ENCODE data around the gene STYXL1.
A peak's percentile ranks its signal among the peaks of the same experiment; 100 is the strongest.

STYXL1 gene

DNA sequence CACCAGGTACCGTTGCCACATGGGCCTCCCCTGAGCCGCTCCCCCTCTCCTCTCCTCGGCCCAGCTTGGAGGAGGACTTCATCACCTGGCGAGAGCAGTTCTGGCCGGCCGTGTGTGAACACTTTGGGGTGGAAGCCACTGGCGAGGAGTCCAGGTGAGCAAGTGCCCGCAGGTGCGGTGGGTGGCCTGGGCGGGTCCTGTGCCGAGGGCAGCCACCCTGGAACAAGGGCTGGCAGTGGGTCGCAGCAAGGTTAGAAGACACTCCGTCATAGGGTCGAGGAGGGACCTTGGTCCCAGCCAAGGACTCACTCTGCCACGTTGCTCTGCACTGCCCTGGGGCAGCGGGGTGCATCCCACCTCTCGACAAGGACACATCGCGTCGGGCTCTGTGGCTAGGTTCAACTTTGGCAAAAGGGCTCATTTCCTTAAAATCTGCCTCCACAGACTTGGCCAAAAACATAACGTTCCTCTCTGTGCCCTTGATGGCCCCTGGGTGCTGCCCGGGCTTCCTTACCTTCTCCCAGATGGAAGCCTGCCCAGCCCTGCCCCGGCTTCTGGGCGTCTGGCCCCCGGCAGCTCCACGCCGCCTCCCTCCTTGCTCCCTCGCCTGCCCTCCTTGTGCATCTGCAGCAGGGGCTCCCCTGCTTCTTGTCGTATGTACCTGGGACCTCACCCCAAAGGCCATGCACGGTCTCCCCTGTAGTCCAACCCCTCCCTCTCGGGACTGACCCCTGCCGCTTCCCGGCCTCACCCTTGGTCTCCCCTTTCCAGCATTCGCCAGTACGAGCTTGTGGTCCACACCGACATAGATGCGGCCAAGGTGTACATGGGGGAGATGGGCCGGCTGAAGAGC lies 66.1 kb downstream of the STYXL1 start:
- no peaks in the 10 kb centered on the region for H3K36me3 Mint-ChIP-seq (ENCODE audit: insufficient read depth)
- no peak for ATAC-seq (replicated peaks)

DNA sequence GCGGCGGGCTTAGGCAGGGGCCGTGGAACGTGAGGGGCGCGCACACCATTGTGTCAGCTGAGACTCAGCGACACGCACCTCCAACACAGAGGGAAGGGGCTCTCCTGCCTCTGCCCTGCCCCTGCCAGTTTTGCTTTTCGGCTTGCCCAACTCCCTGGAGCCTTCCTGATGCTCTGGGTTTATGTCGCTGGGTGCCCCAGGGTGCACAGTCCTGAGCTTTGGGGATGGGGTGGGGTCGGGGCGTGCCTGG lies 66.7 kb downstream of the STYXL1 start:
- Mint-ChIP-seq H3K27ac (no peak overlapping the region), H3K4me1 (ENCODE audit: low read depth in 2 of 2) (no peaks in the 10 kb centered on the region), H3K4me3 (no peak overlapping the region), H3K27me3 (no peaks in the 10 kb centered on the region), H3K36me3 (ENCODE audit: insufficient read depth) (peaks cover 4% of the 10 kb centered on the region), H3K9me3 (no peaks in the 10 kb centered on the region)
- no peak for ATAC-seq (replicated peaks)
- DNase-seq = no peak

More for the DNA sequence above, 66.1 kb downstream of the STYXL1 start:
- H3K4me3 Mint-ChIP-seq = no peak overlapping the region
- H3K27ac Mint-ChIP-seq = peak overlapping the region; percentile 73 to 84
- no peak for DNase-seq
- no peaks in the 10 kb centered on the region for H3K4me1 Mint-ChIP-seq (ENCODE audit: low read depth in 2 of 2)
- H3K9me3 Mint-ChIP-seq = no peaks in the 10 kb centered on the region
- H3K27me3 Mint-ChIP-seq = no peaks in the 10 kb centered on the region

DNA sequence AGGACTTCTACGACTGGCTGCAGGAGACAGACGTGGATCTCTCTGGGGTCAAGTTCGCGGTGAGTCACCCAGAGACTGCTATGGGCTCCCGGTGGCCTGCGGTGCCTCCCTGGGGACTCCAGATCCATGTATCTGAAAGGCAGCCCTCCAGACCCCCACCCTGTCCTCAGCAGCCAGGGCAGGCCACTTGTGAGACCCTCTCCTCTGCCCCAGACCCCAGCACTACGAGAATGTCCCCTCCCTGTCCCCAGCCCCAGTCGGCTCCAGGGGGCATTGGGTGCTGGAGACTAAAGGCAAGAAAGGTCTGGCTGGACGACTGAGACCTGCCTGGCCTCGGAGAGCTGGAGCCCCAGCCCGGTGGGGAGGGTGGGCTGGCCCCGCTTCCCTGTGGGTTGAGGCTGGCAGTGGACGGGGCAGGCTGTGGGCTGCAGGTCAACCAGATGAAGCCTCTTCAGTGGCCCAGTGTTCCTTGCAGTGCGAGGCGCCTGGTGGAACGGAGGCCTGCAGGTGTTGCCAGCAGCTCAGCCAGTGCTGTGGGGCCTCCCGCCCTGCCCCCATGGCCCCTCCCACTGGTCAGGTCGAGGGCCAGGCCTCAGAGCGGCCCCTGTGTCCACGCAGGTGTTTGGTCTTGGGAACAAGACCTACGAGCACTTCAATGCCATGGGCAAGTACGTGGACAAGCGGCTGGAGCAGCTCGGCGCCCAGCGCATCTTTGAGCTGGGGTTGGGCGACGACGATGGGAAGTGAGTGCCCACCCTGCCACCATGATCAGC lies 67.2 kb downstream of the STYXL1 start:
- ATAC-seq (replicated peaks) = no peak
- Mint-ChIP-seq H3K9me3 (no peaks in the 10 kb centered on the region), H3K27ac (peak overlapping the region; percentile 28 to 44), H3K4me1 (ENCODE audit: low read depth in 2 of 2) (no peaks in the 10 kb centered on the region), H3K4me3 (no peak overlapping the region), H3K36me3 (ENCODE audit: insufficient read depth) (peaks cover 6% of the 10 kb centered on the region), H3K27me3 (no peaks in the 10 kb centered on the region)
- DNase-seq = no peak

DNA sequence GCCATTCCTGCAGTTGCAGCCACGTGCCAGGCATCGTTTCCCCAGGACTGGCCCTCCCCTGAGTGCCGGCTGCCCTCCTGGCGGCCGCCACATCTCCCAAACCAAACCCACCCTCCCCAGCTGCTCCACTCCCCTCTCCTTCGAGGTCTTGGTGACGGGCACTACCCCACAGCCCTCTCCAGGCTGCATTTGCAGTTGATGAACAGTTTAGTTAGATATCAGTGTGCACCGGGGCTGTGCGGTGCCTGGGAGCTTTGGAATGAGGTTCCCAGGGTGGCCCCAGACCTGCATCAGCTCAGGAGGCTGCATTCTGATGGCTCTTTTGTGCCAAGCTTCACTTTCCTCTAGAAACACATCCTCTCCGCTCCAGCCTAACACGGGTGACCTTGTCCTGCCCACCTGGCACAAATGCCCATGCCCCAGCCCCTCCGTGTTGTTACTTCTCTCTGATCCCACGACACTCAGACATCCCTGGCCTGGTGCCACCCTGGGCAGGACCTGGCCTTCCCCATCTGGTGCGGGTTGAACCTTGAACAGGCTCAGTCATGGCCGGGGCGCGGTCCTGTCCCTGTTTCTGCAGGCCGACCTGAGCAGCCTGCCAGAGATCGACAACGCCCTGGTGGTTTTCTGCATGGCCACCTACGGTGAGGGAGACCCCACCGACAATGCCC lies 67.9 kb downstream of the STYXL1 start:
- DNase-seq = no peak
- Mint-ChIP-seq H3K27me3 (no peaks in the 10 kb centered on the region), H3K4me1 (ENCODE audit: low read depth in 2 of 2) (no peaks in the 10 kb centered on the region), H3K27ac (peak overlapping the region; percentile 28 to 44), H3K36me3 (ENCODE audit: insufficient read depth) (peaks cover 6% of the 10 kb centered on the region), H3K9me3 (no peaks in the 10 kb centered on the region), H3K4me3 (no peak overlapping the region)
- no peak for ATAC-seq (replicated peaks)

DNA sequence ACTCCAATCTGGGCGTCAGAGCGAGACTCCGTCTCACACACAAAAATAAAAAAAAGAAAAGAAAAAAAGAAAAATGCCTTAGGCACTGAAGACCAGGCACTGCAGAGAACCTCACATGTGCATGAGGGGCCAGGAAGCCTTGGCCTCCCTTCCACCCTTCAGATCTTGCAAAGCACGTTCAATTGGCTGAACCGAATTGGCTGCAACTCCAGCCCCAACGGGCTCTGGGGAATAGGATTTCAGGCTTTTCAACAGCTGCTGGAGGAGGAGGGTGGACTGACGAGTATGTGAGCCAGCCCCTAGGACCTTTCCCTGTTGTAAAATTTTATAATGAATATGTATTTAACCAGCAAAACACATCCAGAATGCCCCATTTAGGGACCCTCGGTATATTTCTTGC lies 70.1 kb downstream of the STYXL1 start:
- H3K36me3 Mint-ChIP-seq (ENCODE audit: insufficient read depth) = peaks cover 19% of the 10 kb centered on the region
- H3K4me1 Mint-ChIP-seq (ENCODE audit: low read depth in 2 of 2) = no peaks in the 10 kb centered on the region

DNA sequence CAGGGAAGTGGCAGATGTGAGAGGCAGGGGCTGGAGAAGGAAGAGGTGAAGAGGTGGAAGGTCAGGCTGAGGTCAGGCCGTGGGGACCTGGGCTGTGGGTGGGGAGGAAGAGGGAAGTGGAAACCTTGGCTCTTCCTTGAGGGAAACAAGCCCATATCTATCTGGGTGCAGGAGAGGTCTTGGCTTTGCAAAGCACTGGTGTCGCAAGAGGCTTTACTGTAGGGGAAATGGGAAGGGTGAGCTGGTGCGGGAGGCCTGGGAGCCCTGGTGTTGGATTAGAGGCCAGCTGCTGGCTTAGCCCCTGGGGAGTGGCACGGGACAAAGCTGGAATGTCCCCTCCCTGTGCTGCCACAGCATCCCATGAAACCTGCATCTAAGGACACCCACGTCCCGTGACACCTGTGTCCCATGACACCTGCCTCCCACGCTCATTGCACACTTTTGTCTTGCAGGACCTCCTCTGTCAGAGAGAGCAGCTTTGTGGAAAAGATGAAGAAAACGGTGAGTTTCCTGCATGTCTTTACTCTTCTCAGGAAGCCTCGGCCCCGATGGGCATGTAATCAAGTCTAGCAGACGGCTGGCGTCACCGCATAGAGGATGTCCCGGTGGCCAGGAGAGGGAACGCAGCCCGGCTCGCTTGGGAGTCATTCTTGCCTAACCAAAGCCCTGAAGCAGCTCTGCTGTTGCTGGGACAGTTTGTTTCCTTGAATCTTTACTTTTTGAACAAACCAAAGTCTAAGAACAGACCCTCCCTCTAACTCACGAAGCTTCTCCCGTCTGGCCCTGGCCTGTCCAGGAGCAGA lies 75.6 kb downstream of the STYXL1 start:
- no peak overlapping the region for H3K27ac Mint-ChIP-seq
- H3K4me1 Mint-ChIP-seq (ENCODE audit: low read depth in 2 of 2) = peaks cover 0 to 3% of the 10 kb centered on the region in 2 donors
- no peaks in the 10 kb centered on the region for H3K27me3 Mint-ChIP-seq
- H3K9me3 Mint-ChIP-seq = no peaks in the 10 kb centered on the region
- DNase-seq (no peak), ATAC-seq (replicated peaks) (no peak)
- no peak overlapping the region for H3K4me3 Mint-ChIP-seq
- peaks cover 28% of the 10 kb centered on the region for H3K36me3 Mint-ChIP-seq (ENCODE audit: insufficient read depth)

More for the DNA sequence above, 70.1 kb downstream of the STYXL1 start:
- Mint-ChIP-seq H3K27ac (no peak overlapping the region), H3K4me3 (no peak overlapping the region), H3K27me3 (no peaks in the 10 kb centered on the region), H3K9me3 (no peaks in the 10 kb centered on the region)
- ATAC-seq (replicated peaks) = no peak
- DNase-seq = no peak

DNA sequence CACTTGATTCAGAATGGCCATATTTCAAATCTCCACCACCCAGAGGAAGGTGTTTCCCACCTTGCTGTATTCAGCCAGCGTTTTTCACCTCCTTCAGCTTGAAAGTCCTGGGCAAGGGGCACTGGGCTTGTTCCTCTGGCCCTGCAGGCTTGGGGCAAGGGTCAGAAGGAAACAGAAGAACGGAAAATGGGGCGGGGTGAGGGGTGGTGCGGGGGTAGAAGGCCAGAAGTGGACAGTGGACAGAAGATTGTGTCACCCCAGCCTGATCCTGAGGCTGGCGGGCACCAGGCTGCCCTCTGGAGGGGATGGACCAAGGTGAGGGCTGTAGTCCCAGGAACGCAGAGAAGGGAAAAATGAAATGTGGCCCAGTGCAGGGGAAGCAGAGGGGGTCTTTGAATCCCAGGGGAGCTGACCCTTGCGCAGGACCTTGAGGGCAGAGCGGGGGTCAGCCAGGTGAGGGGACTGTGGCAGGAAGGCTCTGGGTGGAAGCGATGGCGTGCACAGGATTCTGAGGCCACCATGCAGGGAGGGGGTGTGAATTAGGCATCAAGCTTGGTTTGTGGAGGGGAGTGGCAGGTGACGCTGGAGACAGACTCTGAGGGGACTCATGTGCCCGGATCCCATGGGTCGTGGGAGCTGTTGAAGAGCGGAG lies 76.4 kb downstream of the STYXL1 start:
- Mint-ChIP-seq H3K9me3 (no peaks in the 10 kb centered on the region), H3K4me1 (ENCODE audit: low read depth in 2 of 2) (peaks cover 0 to 3% of the 10 kb centered on the region in 2 donors), H3K36me3 (ENCODE audit: insufficient read depth) (peaks cover 27% of the 10 kb centered on the region), H3K27me3 (no peaks in the 10 kb centered on the region), H3K4me3 (no peak overlapping the region), H3K27ac (no peak overlapping the region)
- ATAC-seq (replicated peaks) = no peak
- no peak for DNase-seq

DNA sequence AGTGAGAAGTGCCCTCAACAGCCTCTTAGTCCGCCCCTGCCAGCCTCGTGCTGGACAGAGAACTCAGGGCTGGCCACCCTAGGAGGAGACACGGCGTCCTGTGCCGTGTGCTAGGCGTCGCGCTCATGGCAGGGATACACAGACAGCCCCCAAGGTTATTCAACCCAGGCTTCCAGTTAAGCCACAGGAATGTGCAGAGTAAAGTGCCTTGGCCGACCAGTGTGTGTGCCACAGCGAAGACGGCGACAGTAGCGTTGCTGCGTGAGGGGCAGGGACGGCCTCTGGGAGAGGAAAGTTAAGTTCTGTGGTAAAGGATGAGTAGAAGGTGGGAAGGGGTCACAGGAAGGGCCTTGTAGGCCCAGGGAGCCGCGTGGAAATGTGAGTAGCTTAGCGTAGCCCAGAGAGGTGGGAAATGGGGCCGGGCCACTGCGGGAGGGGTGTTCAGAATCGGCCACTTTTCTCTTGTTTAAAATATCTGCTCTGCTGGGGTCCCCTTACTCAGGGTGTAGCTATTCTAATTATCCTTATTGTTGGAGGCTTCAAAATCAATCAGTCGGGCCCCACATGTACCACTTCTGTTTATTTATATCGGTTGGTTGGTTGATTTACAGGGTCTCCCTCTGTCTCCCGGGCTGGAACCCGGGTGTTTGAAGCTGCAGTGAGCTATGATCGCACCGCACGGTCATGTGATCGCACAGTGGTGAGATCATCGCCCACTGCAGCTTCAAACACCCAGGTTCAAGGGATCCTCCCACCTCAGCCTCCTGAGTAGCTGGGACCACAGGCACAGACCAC lies 77.9 kb downstream of the STYXL1 start:
- peaks cover 22% of the 10 kb centered on the region for H3K36me3 Mint-ChIP-seq (ENCODE audit: insufficient read depth)
- no peaks in the 10 kb centered on the region for H3K9me3 Mint-ChIP-seq
- peak overlapping the region in 1 of 2 donors; percentile 64 for H3K27ac Mint-ChIP-seq
- peaks cover 0 to 3% of the 10 kb centered on the region in 2 donors for H3K4me1 Mint-ChIP-seq (ENCODE audit: low read depth in 2 of 2)
- ATAC-seq (replicated peaks) (no peak), DNase-seq (no peak)
- no peaks in the 10 kb centered on the region for H3K27me3 Mint-ChIP-seq
- H3K4me3 Mint-ChIP-seq = no peak overlapping the region

DNA sequence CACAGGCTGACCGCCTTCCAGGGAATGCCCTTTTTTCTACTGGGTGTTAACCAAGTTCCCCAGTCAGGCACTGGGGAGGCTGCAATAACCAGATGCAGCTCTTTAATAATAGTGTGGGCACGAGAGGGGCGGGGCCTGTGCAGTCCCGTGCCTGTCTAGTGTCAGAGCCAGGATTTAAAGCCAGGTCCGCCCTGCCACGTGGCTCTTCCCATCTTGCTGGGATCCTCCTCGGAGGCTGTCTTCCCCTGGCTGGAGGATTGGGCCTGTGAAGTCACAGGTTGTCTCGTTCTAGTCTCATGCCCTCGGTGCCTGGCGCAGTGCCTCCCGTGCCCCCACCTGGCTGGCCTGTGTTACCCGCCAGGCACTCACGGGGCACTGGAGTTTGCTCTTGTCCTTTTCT lies 78.6 kb downstream of the STYXL1 start:
- no peak for DNase-seq
- Mint-ChIP-seq H3K27me3 (no peaks in the 10 kb centered on the region), H3K27ac (no peak overlapping the region), H3K4me3 (no peak overlapping the region), H3K4me1 (ENCODE audit: low read depth in 2 of 2) (peaks cover 0 to 3% of the 10 kb centered on the region in 2 donors), H3K36me3 (ENCODE audit: insufficient read depth) (peaks cover 15% of the 10 kb centered on the region), H3K9me3 (no peaks in the 10 kb centered on the region)
- ATAC-seq (replicated peaks) = no peak

DNA sequence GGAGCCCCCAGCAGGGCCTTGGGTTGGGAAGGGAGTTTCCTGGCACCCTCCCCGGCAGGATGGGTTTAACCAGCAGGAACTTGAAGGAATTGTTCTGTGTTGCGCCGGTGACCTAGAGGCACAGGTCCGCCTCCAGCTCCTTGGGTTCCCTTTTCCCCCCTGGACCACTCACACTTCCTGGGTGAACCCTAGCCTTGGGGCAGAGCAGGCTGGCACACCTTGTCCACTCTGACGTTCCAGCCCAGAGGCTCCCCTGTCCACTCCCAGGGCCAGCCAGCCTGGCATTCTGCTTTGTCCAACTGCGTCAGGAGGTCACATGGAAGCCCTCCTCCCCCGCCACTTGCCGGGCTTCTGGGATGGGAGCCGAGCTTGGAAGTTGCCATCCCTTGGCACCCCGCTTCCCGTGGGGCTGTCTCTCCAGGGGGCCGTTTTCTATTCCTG lies 79.2 kb downstream of the STYXL1 start:
- ATAC-seq (replicated peaks) = no peak
- no peak for DNase-seq
- H3K36me3 Mint-ChIP-seq (ENCODE audit: insufficient read depth) = peaks cover 10% of the 10 kb centered on the region
- no peak overlapping the region for H3K27ac Mint-ChIP-seq
- no peaks in the 10 kb centered on the region for H3K9me3 Mint-ChIP-seq
- no peak overlapping the region for H3K4me3 Mint-ChIP-seq
- H3K27me3 Mint-ChIP-seq = no peaks in the 10 kb centered on the region
- peaks cover 0 to 4% of the 10 kb centered on the region in 2 donors for H3K4me1 Mint-ChIP-seq (ENCODE audit: low read depth in 2 of 2)

DNA sequence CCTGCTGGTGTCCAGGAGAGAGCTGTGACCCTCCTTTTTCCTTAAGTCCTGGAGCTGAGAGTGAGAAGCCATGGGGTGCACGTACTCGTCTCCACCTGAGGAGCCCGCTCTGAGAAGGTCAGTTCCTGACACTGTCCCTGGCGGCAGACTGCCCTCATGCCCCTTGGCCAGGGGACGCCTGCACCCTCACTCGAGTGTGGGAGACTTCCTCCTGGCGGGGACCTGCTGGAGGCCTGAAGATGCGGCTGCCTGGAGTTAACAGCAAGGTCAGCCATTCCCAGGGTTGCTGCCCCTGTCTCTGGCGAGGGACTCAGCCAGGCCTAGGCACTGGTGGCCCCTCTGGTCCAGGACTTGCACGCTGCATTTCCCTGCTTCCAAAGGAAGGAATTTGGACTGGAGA lies 79.8 kb downstream of the STYXL1 start:
- Mint-ChIP-seq H3K4me1 (ENCODE audit: low read depth in 2 of 2) (peaks cover 0 to 6% of the 10 kb centered on the region in 2 donors), H3K27me3 (no peaks in the 10 kb centered on the region), H3K27ac (no peak overlapping the region), H3K36me3 (ENCODE audit: insufficient read depth) (peaks cover 12% of the 10 kb centered on the region), H3K9me3 (no peaks in the 10 kb centered on the region), H3K4me3 (no peak overlapping the region)
- ATAC-seq (replicated peaks) (no peak), DNase-seq (no peak)

DNA sequence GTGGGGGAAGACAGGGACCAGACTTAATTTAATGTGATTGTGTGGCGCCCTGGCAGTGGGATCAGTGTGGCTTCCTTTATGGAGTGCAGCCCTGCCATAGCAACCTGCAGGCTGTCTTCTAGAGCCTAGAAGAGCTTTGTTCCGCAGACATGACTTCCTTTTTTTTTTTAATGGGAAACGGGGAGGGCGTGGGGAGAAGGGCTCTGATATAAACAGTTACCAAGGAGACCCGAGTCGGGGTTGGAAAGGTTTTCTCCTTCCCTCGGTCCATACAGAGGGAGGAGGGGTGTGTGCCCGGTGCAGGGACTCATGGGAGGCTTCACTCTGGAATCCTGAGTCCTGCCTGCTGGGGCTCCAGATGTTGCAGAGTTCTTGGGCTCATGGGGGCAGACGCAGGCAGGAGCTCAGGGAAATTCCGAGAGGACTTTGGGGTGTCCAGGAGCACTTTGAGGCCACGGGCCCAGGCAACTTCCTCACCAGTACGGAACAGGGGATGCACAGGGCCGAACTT lies 80.3 kb downstream of the STYXL1 start:
- no peak for DNase-seq
- peaks cover 13% of the 10 kb centered on the region for H3K36me3 Mint-ChIP-seq (ENCODE audit: insufficient read depth)
- H3K4me1 Mint-ChIP-seq (ENCODE audit: low read depth in 2 of 2) = peaks cover 0 to 6% of the 10 kb centered on the region in 2 donors
- ATAC-seq (replicated peaks) = no peak
- H3K27me3 Mint-ChIP-seq = no peaks in the 10 kb centered on the region
- H3K4me3 Mint-ChIP-seq = no peak overlapping the region
- H3K27ac Mint-ChIP-seq = peak overlapping the region in 1 of 2 donors; percentile 49
- H3K9me3 Mint-ChIP-seq = no peaks in the 10 kb centered on the region

All from effector memory CD8-positive, alpha-beta T cell (primary cell).